ENCODE data around the gene GSG1L. TPM values are rescaled to one million over a fixed set of nuclear protein-coding genes. Genes with fewer than 3 reads are reported as not detected.

Gene GSG1L
- total RNA-seq, 2 donors from 2014 or later, result 0.52 TPM; not detected in 1

- no peaks in the 10 kb centered on the region for H3K9me3 Mint-ChIP-seq
- ATAC-seq (no peak), DNase-seq (ENCODE audit: low spot score in 2 of 2) (no peak)
- H3K27ac Mint-ChIP-seq, result no peak overlapping the region
- no peaks in the 10 kb centered on the region for H3K36me3 Mint-ChIP-seq
Measured at GRCh38 chr16:27803775-27804549, 259.6 kb downstream of the GSG1L start.

DNA sequence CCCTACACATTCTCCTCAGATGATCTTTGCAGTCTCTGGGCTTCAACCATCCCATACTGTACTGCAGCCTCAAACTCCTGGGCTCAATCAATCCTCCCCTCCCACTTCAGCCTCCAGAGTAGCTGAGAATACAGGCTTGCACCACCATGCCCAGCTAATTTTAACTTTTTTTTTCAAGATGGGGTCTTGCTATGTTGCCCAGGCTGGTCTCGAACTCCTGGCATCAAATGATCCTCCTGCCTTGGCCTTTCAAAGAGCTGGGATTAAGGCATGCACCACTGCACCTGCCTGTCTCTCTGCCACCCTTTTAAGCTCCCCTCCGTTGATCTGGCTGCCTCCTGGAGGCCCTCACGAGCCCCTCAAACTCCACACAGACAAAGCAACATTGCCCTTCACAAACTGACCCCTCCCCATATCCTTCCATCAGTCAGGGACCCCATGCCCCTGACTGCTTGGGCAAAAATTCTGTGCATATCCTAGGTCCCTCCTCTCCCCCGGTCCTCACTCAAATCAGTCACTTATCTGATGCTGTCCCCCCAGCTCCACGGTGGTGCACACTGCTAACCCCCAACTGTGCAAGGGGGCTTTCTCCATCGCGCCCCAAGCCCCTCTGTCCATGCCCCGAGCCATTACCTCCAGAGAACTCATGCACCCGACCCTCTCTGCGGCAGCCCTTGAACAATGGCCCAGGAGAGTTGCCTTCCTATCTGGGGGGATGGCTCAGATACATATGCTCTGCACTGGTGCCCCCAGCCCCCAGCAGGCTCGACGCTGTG is 260.7 kb downstream of the GSG1L start:
- Mint-ChIP-seq H3K9me3 (no peaks in the 10 kb centered on the region), H3K27ac (no peak overlapping the region), H3K36me3 (no peaks in the 10 kb centered on the region)
- ATAC-seq (no peak), DNase-seq (ENCODE audit: low spot score in 2 of 2) (no peak)

DNA sequence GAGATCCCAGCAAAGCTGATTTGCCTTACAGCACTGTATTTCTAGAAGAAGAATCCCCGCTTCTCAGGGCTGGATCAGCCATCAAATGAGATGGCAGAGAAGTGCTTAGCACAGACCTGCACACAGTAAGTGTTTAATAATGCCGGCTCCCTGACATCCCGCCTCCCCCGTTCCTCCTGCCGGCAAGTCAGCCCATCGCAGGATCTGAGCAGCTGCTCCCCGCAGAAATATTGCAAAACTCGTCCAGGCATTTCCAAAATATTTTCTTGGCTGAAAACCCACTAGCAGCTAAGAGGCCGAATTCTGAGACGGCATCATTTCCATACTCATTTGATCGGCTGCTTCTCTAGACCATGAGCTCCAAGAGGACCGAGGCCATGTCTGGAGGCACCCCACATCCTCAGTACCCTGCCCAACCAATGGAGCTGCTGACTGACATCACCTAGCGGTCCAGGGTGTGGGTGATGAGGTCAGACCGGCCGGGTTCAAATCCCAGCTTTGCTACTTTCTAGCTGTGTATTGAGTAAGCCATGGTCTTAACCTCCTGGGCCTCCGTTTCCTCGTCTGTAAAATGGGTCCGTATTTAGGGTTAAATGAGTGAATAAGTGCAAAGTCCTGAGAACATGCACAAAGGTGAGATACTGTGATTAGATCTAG is 262.1 kb downstream of the GSG1L start:
- no peaks in the 10 kb centered on the region for H3K9me3 Mint-ChIP-seq
- no peak overlapping the region for H3K27ac Mint-ChIP-seq
- no peaks in the 10 kb centered on the region for H3K36me3 Mint-ChIP-seq
- ATAC-seq, result no peak
- no peak for DNase-seq (ENCODE audit: low spot score in 2 of 2)

DNA sequence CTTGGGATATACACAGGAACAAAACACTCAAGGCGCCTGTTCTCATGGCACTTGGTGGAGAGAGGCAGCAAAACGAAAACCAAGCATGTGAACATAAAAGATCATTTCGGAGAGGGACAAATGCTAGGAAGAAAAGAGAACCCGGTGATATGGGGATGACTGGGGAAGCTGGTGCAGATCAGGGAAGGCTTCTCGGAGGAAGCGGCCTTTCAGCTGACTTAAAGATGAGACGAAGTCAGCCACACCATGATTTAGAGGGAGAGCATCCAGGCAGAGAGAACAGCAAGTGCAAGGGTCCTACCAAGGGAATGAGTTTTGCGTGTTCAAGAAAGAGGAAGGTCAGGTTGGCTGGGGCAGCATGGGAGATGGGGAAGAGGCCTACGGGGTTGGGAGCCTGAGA is 262.7 kb downstream of the GSG1L start:
- DNase-seq (ENCODE audit: low spot score in 2 of 2), result no peak
- ATAC-seq, result no peak
- Mint-ChIP-seq H3K36me3 (no peaks in the 10 kb centered on the region), H3K9me3 (no peaks in the 10 kb centered on the region), H3K27ac (no peak overlapping the region)

DNA sequence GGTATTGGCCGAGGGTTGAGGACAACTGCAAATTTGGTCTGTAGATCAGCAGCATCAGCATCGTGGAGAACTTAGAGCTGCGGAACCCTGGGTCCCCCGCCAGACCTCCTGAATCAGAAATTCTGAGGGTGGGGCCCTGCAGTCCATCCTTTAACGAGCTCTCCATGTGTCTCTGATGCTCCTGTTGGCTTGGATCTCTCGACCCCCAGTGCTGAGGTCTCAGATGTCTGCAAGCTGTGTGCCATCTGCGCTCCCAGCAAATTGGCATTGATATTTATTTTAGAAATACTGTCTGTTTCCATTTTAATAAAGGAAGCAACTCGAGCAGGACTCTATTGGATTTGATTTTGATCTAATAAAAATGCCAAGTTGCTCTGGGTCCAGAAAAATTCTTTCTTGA is 263.6 kb downstream of the GSG1L start:
- DNase-seq (ENCODE audit: low spot score in 2 of 2) (no peak), ATAC-seq (no peak)
- no peaks in the 10 kb centered on the region for H3K9me3 Mint-ChIP-seq
- H3K27ac Mint-ChIP-seq, result no peak overlapping the region
- H3K36me3 Mint-ChIP-seq, result no peaks in the 10 kb centered on the region

DNA sequence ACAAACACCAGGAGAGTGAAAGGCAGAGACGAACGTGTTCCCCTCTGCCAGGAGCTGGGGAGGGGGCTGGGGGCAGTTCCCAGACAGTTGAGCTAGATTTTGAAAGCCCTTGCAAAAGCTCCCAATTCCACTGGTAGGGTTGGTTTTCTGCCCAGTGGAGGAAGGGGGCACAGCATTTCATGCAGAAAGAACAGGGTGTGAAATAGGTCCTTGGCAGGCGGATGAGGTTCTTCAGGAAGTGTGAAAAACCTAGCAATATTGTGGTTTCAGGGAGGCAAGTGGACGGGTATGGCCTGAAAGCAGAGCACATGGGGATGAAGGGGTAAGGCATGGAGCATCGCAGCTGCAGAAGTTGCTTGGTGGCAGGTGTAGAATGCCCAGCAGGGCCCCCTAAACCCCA is 265.3 kb downstream of the GSG1L start:
- ATAC-seq (no peak), DNase-seq (ENCODE audit: low spot score in 2 of 2) (no peak)
- H3K36me3 Mint-ChIP-seq, result no peaks in the 10 kb centered on the region
- H3K27ac Mint-ChIP-seq, result no peak overlapping the region
- no peaks in the 10 kb centered on the region for H3K9me3 Mint-ChIP-seq

DNA sequence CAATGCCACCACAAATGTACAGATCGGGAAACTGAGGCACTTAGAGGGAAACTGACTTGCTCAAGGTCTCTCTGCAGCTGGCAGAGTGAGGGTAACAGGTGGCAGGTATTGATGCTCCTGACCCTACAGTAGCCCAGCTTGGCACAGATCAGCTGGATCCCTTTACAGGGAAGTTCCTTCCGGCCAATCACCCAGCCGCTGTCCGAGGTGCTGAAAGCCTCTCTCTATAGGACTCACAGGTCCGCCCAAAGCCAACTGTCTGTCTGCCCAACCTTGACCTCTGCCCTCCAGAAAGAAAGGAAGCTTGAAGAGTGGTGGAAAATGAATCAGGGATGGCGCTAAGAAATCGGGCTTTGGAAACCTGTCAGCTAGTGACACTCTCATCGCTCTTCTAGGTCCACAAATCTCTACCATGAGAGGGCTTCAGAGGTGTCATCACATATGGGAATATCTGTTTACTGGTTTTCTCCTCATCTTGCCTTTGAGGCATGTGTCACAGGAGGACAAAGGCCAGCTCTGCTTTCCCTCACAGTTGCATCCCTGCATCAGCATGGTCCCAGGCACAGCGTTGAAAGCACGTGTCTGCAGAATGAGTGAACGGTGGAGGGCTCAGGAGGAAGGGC is 267.4 kb downstream of the GSG1L start:
- DNase-seq (ENCODE audit: low spot score in 2 of 2), result peak in 1 of 2 donors; percentile 24
- H3K9me3 Mint-ChIP-seq, result no peaks in the 10 kb centered on the region
- H3K27ac Mint-ChIP-seq, result no peak overlapping the region
- H3K36me3 Mint-ChIP-seq, result no peaks in the 10 kb centered on the region
- ATAC-seq, result no peak

DNA sequence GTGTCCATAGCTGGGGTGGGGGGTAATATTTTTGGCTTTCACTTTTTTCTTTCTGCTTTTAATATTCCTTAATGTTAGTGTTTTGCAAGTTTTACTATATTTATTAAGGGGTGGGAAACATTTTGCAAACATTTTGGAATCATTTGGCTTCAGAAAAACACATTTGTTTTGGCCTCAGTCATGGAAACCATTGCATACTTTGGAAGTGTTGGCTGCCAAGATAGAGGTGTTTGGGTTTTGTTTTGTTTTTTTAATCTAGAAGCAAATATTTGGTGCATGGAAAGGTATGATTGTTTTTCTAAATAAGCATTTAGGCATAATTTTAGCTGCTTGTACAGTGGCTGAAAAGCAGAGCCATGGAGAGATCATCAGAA is 270.3 kb downstream of the GSG1L start:
- ATAC-seq (no peak), DNase-seq (ENCODE audit: low spot score in 2 of 2) (no peak)
- Mint-ChIP-seq H3K9me3 (no peaks in the 10 kb centered on the region), H3K27ac (no peak overlapping the region), H3K36me3 (no peaks in the 10 kb centered on the region)

GRCh38 chr16:27792486-27793248 is 270.8 kb downstream of the GSG1L start:
- ATAC-seq (no peak), DNase-seq (ENCODE audit: low spot score in 2 of 2) (no peak)
- H3K9me3 Mint-ChIP-seq, result no peaks in the 10 kb centered on the region
- H3K27ac Mint-ChIP-seq, result no peak overlapping the region
- no peaks in the 10 kb centered on the region for H3K36me3 Mint-ChIP-seq

GRCh38 chr16:27791404-27791719 is 272.2 kb downstream of the GSG1L start:
- Mint-ChIP-seq H3K27ac (no peak overlapping the region), H3K9me3 (no peaks in the 10 kb centered on the region), H3K36me3 (no peaks in the 10 kb centered on the region)
- ATAC-seq (no peak), DNase-seq (ENCODE audit: low spot score in 2 of 2) (no peak)

DNA sequence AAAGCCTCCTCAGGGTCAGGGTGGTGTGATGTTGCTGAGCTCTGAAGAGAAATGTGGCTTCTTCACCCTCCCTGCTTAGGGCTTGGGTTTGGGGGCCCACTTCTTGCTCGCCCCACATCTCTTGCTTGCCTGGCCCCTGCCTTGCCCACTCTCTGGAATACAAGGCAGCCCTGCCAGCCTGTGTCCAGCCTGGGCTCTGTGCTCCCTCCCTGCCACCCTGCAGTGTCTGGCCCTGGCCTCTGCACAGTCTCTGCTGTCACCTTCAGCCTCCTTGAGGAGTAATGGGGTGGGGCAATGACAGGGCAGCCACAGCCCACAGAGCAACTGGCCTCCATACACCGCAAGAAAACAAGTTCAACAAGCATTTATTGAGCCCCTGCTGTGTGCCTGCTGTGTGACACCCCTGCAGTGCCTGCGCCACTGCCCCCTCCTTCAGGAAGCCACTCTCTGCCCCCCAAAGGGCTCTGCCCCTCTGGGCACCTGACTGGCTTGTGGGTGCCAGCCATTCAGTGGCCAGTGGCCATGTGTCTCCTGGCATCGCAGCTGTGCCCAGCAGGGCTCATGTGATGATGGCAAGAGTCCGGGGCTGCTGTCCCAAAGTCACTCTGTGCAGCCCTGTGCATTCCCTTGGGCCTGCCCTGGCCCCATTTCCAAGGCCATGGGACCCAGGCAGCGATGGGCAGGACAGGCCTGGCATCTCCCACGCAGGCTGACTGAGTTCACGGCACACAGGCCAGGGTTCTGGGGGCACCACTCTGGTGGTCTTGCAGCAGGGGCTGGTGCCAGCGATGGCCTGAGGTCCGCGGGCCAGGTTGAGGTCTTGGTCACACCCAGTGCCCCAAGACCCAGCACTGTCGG is 272.7 kb downstream of the GSG1L start:
- H3K27ac Mint-ChIP-seq, result no peak overlapping the region
- ATAC-seq, result no peak

DNA sequence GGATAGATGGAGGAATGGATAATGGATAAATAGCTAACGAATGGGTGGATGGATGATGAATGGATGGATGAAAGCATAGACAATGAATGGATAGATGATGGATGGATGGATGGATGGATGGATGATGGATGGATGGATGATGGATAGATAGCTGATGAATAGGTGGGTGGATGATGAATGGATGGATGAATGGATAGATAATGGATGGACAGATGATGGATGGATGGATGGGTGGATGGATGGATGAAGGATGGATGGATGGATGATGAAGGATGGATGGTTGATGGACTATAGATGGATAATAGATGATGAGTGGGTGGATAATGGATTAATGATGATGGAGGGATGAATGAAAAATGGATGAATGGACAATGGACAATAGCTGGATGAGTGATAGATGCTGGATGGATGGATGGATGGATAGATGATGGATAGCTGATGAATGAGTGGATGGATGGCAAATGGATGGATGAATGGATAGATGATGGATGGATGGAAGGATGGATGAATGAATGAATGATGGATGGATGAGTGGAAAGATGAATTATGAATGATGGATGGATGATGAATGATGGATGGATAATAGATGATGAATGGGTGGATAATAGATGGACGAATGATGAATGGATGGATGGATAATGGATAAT is 273.8 kb downstream of the GSG1L start:
- DNase-seq (ENCODE audit: low spot score in 2 of 2) (no peak), ATAC-seq (no peak)

More for the DNA sequence above, 272.7 kb downstream of the GSG1L start:
- Mint-ChIP-seq H3K9me3 (no peaks in the 10 kb centered on the region), H3K36me3 (no peaks in the 10 kb centered on the region)
- no peak for DNase-seq (ENCODE audit: low spot score in 2 of 2)

GRCh38 chr16:27789150-27789549 is 274.4 kb downstream of the GSG1L start:
- Mint-ChIP-seq H3K36me3 (no peaks in the 10 kb centered on the region), H3K9me3 (no peaks in the 10 kb centered on the region), H3K27ac (no peak overlapping the region)
- ATAC-seq, result no peak
- DNase-seq (ENCODE audit: low spot score in 2 of 2), result no peak

More for the DNA sequence above, 273.8 kb downstream of the GSG1L start:
- H3K9me3 Mint-ChIP-seq, result no peaks in the 10 kb centered on the region
- H3K36me3 Mint-ChIP-seq, result no peaks in the 10 kb centered on the region
- H3K27ac Mint-ChIP-seq, result no peak overlapping the region

DNA sequence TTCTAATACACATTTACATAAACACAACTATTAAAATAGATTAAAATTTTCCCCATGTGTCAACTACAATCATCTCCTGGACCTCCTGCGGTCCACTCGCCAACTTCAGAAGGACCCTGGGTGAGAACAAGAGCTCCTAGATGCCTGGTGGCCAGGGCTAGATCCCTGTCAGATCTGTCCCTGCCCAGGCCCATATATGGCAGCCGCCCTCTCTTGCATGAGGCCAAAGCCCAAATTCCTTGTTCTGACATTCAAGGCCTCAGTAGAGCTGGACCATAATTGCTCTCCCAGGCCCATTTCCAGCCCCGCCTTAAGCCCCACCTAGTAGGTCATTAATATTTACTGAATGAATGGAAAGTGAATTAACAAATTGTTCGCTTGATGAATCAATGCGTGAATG is 275.8 kb downstream of the GSG1L start:
- no peak for ATAC-seq
- Mint-ChIP-seq H3K36me3 (no peaks in the 10 kb centered on the region), H3K9me3 (no peaks in the 10 kb centered on the region), H3K27ac (no peak overlapping the region)
- no peak for DNase-seq (ENCODE audit: low spot score in 2 of 2)

- ATAC-seq, result no peak
- H3K36me3 Mint-ChIP-seq, result no peaks in the 10 kb centered on the region
- DNase-seq (ENCODE audit: low spot score in 2 of 2), result no peak
- no peak overlapping the region for H3K27ac Mint-ChIP-seq
- H3K9me3 Mint-ChIP-seq, result no peaks in the 10 kb centered on the region
Measured at GRCh38 chr16:27786923-27787625, 276.4 kb downstream of the GSG1L start.
